HG03432 (cell line): ENCODE results near the gene SLITRK5.

Experiments
- ATAC-seq: cut with Tn5 transposase; IDR thresholded peaks from one replicate; pipeline ENCODE4 v1.9.1; 2021; ENCODE audit warnings: mild to moderate bottlenecking, moderate library complexity; ENCODE audit not compliant: unreplicated experiment

The SLITRK5 gene

GRCh38 chr13:87671031-87671752 lies at the start of gene SLITRK5:
SLITRK5 (plus strand) TSS chr13:87671371; CDS start chr13:87675389, 4,018 bp downstream.
- peak; percentile 98 for ATAC-seq

GRCh38 chr13:87622971-87623370 lies 48.2 kb upstream of the SLITRK5 start:
- ATAC-seq, result no peak

- ATAC-seq, result no peak
These were observed 14.9 kb upstream of the SLITRK5 start for GRCh38 chr13:87656306-87656705.

- ATAC-seq, result no peak
These were observed 9.7 kb upstream of the SLITRK5 start for GRCh38 chr13:87661471-87661870.

GRCh38 chr13:87666831-87667230 lies 4.3 kb upstream of the SLITRK5 start:
- no peak for ATAC-seq

- no peak for ATAC-seq
These were observed 3.5 kb upstream of the SLITRK5 start for GRCh38 chr13:87667686-87668085.

GRCh38 chr13:87669379-87669978 lies 1.7 kb upstream of the SLITRK5 start:
- ATAC-seq, result peak; percentile 38

- ATAC-seq, result peak; percentile 2
These were observed 808 bp downstream of the SLITRK5 start for GRCh38 chr13:87671753-87672605.

GRCh38 chr13:87674247-87674738 lies 3.1 kb downstream of the SLITRK5 start:
- ATAC-seq, result no peak

GRCh38 chr13:87675851-87676250 lies 4.7 kb downstream of the SLITRK5 start:
- ATAC-seq, result no peak

GRCh38 chr13:87676254-87677042 lies 5.3 kb downstream of the SLITRK5 start:
- ATAC-seq, result no peak

- no peak for ATAC-seq
These were observed 5.9 kb downstream of the SLITRK5 start for GRCh38 chr13:87677043-87677495.

- ATAC-seq, result peak; percentile 58
These were observed 6.6 kb downstream of the SLITRK5 start for GRCh38 chr13:87677496-87678371.

- peak; percentile 39 for ATAC-seq
These were observed 7.2 kb downstream of the SLITRK5 start for GRCh38 chr13:87678372-87678752.

- ATAC-seq, result no peak
These were observed 9.1 kb downstream of the SLITRK5 start for GRCh38 chr13:87680298-87680697.

GRCh38 chr13:87684850-87685742 lies 13.9 kb downstream of the SLITRK5 start:
- ATAC-seq, result no peak

- ATAC-seq, result no peak
These were observed 25.3 kb downstream of the SLITRK5 start for GRCh38 chr13:87696458-87696857.

GRCh38 chr13:87698268-87698667 lies 27.1 kb downstream of the SLITRK5 start:
- no peak for ATAC-seq

- no peak for ATAC-seq
These were observed 38.8 kb downstream of the SLITRK5 start for GRCh38 chr13:87709947-87710346.
